Fibroblast of peridontal ligament (primary cell): ENCODE data around the gene CDY1B.
"Not testable (repeated sequence)": the region's sequence is repeated elsewhere in the genome, so short reads cannot be mapped to it uniquely, and the experiment has no call there.

Source experiments
- DNase-seq: peaks from one replicate; pipeline ENCODE4 v3.0.0-alpha.2; 2010; ENCODE audit errors: extremely low read depth

Gene CDY1B

DNA sequence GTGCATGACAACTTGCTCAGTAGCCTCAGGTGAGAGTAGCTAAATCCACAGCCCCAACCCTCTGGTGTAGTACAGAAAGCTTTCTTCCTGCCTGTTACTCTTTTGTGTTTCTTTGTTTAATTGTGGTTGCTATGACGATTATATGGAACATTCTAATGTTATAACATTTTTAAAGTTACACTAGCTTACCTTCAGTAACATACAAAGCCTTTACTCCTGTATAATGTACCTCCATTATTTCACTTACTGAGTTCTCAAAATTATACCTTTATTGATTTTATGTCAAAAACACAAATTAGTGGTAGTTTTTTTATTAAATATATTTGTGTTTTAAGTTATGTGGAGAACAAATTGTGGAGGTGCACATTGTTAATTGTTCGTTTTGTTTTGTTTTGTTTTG is at the start of gene CDY1B:
CDY1B (minus strand) TSS at position 101 of the 400 bp plus-strand sequence. CDS start 331 bp downstream, outside the sequence.
- not testable (repeated sequence) for DNase-seq

DNA sequence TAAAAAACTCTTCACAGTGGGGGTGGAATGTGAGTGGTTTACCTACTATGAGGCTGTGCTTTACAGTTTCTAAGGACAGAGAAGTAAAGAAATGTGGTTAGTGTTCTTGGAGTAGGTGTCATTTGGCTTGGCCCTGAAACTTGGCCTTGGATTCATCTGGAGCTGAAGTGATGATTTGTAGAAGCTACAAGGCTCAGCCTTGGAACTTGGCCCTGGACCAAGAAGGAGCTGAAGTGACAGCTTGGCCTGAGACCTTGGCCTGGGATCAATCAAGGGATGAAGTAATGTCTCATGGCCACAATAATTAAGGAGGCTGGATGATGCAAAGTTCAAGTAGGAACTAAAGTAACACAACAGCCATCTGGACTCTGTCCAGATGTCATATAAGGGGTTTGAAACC is 1.7 kb upstream of the CDY1B start:
- not testable (repeated sequence) for DNase-seq

DNA sequence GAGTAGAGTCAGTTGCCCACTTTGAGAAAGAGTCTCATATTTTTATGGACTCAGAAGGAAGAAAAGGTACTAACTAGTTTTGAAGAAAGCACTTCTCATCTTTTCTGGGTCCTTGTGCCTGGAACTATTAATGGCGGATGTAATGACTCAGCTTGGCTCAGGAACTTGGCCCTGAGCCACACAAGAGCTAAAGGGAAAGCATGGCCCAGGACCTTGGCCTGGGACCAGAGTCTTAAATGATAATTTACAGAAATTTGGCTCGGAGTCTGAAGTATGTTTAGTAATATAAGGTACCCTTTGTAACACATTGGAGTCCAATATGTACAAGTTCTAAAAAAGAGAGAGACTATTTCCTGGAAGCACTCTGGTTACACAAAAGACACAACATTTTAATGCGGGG is 4.6 kb downstream of the CDY1B start:
- DNase-seq, result not testable (repeated sequence)

DNA sequence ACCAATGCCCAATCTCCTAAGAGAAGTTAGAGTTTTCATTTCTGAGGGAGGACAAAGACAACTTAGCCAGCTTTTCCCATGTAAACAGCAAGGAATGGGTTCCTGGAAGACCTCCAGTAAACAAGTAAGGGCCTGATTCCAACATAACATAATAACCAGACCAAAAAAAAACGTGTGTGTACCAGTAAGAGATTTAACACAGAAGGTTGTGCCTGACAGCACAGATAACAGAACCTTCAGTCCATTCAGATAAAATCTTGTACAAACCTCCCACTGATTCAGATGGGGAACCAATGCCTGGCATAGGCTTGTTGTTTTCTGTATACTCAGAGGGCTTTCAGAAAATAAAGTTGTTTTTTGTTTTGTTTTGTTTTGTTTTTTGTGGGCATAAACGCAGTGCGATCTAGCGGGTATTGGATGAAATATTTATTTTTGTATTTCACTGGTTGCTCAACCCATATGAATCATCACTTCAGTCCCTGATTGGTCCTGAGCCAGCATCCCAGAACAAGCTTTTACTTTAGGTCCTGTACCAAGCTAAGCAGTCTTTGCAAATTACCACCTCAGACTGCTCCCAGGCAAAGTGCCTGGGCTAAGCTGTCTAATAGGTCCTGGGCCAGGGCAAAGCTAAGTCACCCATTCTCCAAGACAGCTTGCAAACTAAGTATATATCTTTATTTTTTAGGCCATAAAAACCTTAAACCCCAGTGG is 8.7 kb downstream of the CDY1B start:
- not testable (repeated sequence) for DNase-seq

- DNase-seq, result not testable (repeated sequence)
Measured at GRCh38 chrY:24026212-24027103, 21.4 kb downstream of the CDY1B start.
